HL-60/S4 treated with retinoic acid at 250 ng/mL for 4 days and 3 days (cell line): Measurements from ENCODE around the gene DDX6.

Experiments used
- in situ Hi-C: fragments of 300-500 bp; cut with MboI; formaldehyde crosslinking; loops from 2 replicates; pipeline ENCODE4 v1.7.0; 2022; ENCODE audit warnings: low sequenced_read_pairs

Gene DDX6

GRCh38 chr11:118705791-118706545, 85.0 kb downstream of the DDX6 start:
- in situ Hi-C loops: no loop called here

GRCh38 chr11:118705111-118705741, 85.7 kb downstream of the DDX6 start:
- in situ Hi-C loops: no loop called here

GRCh38 chr11:118703563-118704106, 87.3 kb downstream of the DDX6 start:
- in situ Hi-C loops: no loop called here

GRCh38 chr11:118699506-118700220, 91.3 kb downstream of the DDX6 start:
- in situ Hi-C loops: no loop called here
